ENCODE measurements around the gene CLMN. TPM values are rescaled to one million over a fixed set of nuclear protein-coding genes. Genes with fewer than 3 reads are reported as not detected.

Gene CLMN
- total and polyA plus RNA-seq, 2 experiments from 2014 or later = 15.7 to 40.0 TPM

DNA sequence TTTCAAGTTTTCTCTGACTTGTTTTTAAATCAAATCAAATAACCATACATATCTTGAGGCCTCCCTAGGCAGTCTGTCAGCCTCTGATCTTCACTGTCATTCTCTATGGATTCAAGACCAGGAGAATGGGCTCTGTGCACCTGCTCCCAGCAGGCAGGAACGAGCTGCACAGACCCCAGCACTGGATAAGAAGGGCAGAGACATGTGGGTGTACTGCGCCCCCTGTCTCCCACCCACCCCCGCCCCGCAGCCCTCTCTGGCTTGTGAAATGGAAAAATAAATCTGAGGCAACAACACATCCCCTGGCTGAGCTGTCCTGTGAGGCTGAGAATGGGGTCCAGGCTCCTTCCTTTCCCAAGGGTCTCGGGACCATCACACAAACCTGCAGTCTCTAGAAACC lies 26.3 kb downstream of the CLMN start:
- DNase-seq (ENCODE audit: low spot score) = no peak
- no peak overlapping the region for H3K27ac ChIP-seq

DNA sequence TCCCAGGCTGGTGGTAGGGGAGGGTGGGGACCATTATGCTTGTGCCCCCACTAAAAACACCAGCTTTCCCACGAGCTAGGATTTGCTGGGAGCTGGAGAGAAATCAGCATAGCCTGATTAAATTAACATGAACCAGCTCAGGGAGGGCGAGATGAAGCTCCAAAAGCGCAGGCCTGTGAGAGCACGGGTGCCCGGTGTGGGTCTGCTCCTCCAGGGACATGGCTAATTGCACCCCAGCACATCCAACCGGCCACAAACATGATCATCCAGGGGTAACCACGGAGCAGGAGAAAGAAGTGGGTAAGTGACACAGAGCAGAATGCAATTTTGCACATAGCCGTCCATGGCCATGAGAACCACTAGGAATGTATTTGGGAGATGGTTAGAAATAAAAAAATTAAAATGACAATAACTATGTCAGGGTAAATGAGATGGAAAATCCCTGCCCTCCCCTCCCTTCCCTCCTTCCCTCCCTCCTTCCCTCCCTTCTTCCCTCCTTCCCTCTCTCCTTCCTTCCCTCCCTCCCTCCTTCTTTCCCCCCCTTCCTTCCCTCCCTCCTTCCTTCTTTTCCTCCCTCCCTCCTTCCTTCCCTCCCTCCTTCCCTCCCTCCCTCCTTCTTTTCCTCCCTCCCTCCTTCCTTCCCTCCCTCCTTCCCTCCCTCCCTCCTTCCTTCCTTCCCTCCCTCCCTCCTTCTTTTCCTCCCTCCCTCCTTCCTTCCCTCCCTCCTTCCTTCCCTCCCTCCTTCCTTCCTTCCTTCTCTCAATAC lies 26.9 kb downstream of the CLMN start:
- 70% methylated on average over 8 of the region's 8 CpGs for WGBS (ENCODE audit: low lambda C conversion rate, missing lambda C conversion rate)
- Histone ChIP-seq H3K4me2 (no peak overlapping the region), H3K79me2 (peaks cover 8% of the 10 kb centered on the region), H3K9me3 (ENCODE audit: low read depth) (no peaks in the 10 kb centered on the region), H3K4me1 (ENCODE audit: insufficient read depth) (peaks cover 5% of the 10 kb centered on the region), H3K36me3 (replicated peaks; ENCODE audit: insufficient read depth, low read depth) (no peaks in the 10 kb centered on the region), H3K9me2 (replicated peaks; ENCODE audit: insufficient read depth) (no peaks in the 10 kb centered on the region), H3K27me3 (no peaks in the 10 kb centered on the region), H3K4me3 (no peak overlapping the region), H4K20me1 (ENCODE audit: insufficient read depth, poor library complexity, severe bottlenecking) (no peaks in the 10 kb centered on the region), H3K27ac (no peak overlapping the region), H2AFZ (no peak overlapping the region)
- TF ChIP-seq, protein P1, sequence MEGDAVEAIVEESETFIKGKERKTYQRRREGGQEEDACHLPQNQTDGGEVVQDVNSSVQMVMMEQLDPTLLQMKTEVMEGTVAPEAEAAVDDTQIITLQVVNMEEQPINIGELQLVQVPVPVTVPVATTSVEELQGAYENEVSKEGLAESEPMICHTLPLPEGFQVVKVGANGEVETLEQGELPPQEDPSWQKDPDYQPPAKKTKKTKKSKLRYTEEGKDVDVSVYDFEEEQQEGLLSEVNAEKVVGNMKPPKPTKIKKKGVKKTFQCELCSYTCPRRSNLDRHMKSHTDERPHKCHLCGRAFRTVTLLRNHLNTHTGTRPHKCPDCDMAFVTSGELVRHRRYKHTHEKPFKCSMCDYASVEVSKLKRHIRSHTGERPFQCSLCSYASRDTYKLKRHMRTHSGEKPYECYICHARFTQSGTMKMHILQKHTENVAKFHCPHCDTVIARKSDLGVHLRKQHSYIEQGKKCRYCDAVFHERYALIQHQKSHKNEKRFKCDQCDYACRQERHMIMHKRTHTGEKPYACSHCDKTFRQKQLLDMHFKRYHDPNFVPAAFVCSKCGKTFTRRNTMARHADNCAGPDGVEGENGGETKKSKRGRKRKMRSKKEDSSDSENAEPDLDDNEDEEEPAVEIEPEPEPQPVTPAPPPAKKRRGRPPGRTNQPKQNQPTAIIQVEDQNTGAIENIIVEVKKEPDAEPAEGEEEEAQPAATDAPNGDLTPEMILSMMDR (IDR thresholded peaks at IDR 0.05; ENCODE audit: poor library complexity) = no peak
- TF ChIP-seq EZH2phosphoT487 (IDR thresholded peaks at IDR 0.05; ENCODE audit: low read depth, severe bottlenecking, unreplicated experiment) (no peak), EZH2 (IDR thresholded peaks at IDR 0.05; ENCODE audit: borderline replicate concordance) (no peak)
- DNase-seq (ENCODE audit: low spot score) = no peak

More for the DNA sequence above, 26.3 kb downstream of the CLMN start:
- Histone ChIP-seq H3K79me2 (peaks cover 3% of the 10 kb centered on the region), H3K27me3 (no peaks in the 10 kb centered on the region), H3K4me3 (no peak overlapping the region), H4K20me1 (ENCODE audit: insufficient read depth, poor library complexity, severe bottlenecking) (no peaks in the 10 kb centered on the region), H2AFZ (no peak overlapping the region), H3K9me2 (replicated peaks; ENCODE audit: insufficient read depth) (no peaks in the 10 kb centered on the region), H3K4me1 (ENCODE audit: insufficient read depth) (peaks cover 5% of the 10 kb centered on the region), H3K4me2 (no peak overlapping the region), H3K9me3 (ENCODE audit: low read depth) (no peaks in the 10 kb centered on the region), H3K36me3 (replicated peaks; ENCODE audit: insufficient read depth, low read depth) (no peaks in the 10 kb centered on the region)
- 79% methylated on average over 5 of the region's 5 CpGs for WGBS (ENCODE audit: low lambda C conversion rate, missing lambda C conversion rate)
- TF ChIP-seq EZH2phosphoT487 (IDR thresholded peaks at IDR 0.05; ENCODE audit: low read depth, severe bottlenecking, unreplicated experiment) (no peak), EZH2 (IDR thresholded peaks at IDR 0.05; ENCODE audit: borderline replicate concordance) (no peak)
- TF ChIP-seq, protein P1 (IDR thresholded peaks at IDR 0.05; ENCODE audit: poor library complexity) = no peak

DNA sequence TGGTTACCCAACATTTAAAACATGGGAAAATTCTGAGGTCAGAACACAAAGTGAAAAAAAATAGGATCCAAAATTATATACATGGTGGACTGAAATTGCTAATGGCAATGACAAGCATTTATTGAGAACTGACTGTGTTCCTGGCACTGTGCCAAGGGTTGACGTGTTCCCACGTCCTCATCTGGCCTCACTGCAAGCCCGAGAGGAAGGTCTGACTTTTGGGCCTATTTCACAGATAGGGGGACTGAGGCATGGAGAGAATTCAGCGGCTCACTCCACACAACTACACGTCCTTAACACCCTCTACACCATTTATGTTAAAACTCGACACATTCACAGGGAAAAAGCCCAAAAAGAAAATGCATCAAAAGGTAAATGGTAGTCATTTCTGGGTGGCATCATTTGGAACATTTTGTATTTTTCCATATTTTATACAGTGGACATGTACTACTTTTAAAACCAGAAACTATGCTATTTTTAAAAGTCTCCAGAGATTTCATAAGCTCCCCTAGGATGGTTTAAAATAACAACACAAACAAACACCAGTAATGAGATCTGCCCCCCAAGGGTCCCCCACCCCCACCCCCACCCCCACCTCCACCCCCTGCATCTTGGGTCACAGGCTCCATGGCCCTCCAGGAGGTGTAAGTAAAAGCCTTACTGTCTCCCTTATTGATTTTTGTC lies 27.7 kb downstream of the CLMN start:
- no peaks in the 10 kb centered on the region for H3K27me3 ChIP-seq
- peaks cover 9% of the 10 kb centered on the region for H3K79me2 ChIP-seq
- no peaks in the 10 kb centered on the region for H3K36me3 ChIP-seq (replicated peaks; ENCODE audit: insufficient read depth, low read depth)
- no peak for TF ChIP-seq EZH2 (IDR thresholded peaks at IDR 0.05; ENCODE audit: borderline replicate concordance)
- TF ChIP-seq, protein P1 (IDR thresholded peaks at IDR 0.05; ENCODE audit: poor library complexity) = no peak
- TF ChIP-seq EZH2phosphoT487 (IDR thresholded peaks at IDR 0.05; ENCODE audit: low read depth, severe bottlenecking, unreplicated experiment) = no peak
- no peak overlapping the region for H3K27ac ChIP-seq
- no peak overlapping the region for H2AFZ ChIP-seq
- H3K4me3 ChIP-seq = no peak overlapping the region
- H4K20me1 ChIP-seq (ENCODE audit: insufficient read depth, poor library complexity, severe bottlenecking) = no peaks in the 10 kb centered on the region
- no peaks in the 10 kb centered on the region for H3K9me2 ChIP-seq (replicated peaks; ENCODE audit: insufficient read depth)
- H3K4me1 ChIP-seq (ENCODE audit: insufficient read depth) = peaks cover 5% of the 10 kb centered on the region
- H3K9me3 ChIP-seq (ENCODE audit: low read depth) = no peaks in the 10 kb centered on the region
- no peak overlapping the region for H3K4me2 ChIP-seq
- 70% methylated on average over 6 of the region's 6 CpGs for WGBS (ENCODE audit: low lambda C conversion rate, missing lambda C conversion rate)
- no peak for DNase-seq (ENCODE audit: low spot score)
